HepG2 (cell line): Measurements from ENCODE around the gene DOK7. TPM values are rescaled to one million over a fixed set of nuclear protein-coding genes. Genes with fewer than 3 reads are reported as not detected.

ENCODE experiments used
- ATAC-seq: fragments of 200-7000 bp; cut with Tn5 transposase; 3 replicates; pipeline ENCODE4 v1.9.1; 2020; ENCODE audit warnings: mild to moderate bottlenecking, moderate library complexity
- BruUV-seq: library from RNA; stranded (reverse); fragments of 400-500 nt; replicated peaks from 2 replicates; lab custom pipeline; 2021; lab: Mats Ljungman, UMichigan
- CTCF ChIA-PET: fragments of 300-600 bp; formaldehyde crosslinking; extraction: SDS; loops from one replicate; lab custom pipeline; 2021; ENCODE audit warnings: low total read pairs, inconsistent platforms, low intra/inter-chr PET ratio; lab: Yijun Ruan, JAX
- POLR2A ChIA-PET: fragments of 350-600 bp; sonication (Branson Sonifier 250); formaldehyde crosslinking; loops from one replicate; lab custom pipeline; 2020; ENCODE audit warnings: antibody characterized with exemption, inconsistent platforms; lab: Yijun Ruan, JAX
- DNase-seq: peaks from one replicate; pipeline ENCODE4 v3.0.0-alpha.2; 2015; ENCODE audit warnings: low spot score
- FAIRE-seq: peaks from 3 replicates; lab custom pipeline; 2011; peaks lifted over from hg19 to GRCh38; lab: Jason Lieb, UNC
- H2AFZ ChIP-seq: one replicate; pipeline ENCODE4 v1.6.1; 2011; ENCODE audit warnings: low read length, inconsistent platforms
- H3K27ac ChIP-seq: fragments of 300-600 bp; 3 replicates; pipeline ENCODE4 v1.8.0; 2011; ENCODE audit warnings: mixed run types, mild to moderate bottlenecking, mixed read lengths, low read length, inconsistent platforms; ENCODE audit not compliant: insufficient read depth; ENCODE audit errors: extremely low read length
- H3K27me3 ChIP-seq, 2 experiments: fragments of 200-600 bp in 1 of 2; 2 replicates in 1 of 2; 3 replicates in 1 of 2; pipeline versions ENCODE4 v1.6.0 to v1.8.0; 2011; ENCODE audit warnings: low read length in 2 of 2, mild to moderate bottlenecking in 2 of 2, moderate library complexity in 2 of 2, inconsistent platforms in 1 of 2; ENCODE audit not compliant: insufficient read depth in 2 of 2, control insufficient read depth in 1 of 2
- H3K36me3 ChIP-seq, 2 experiments: fragments of 200-600 bp in 1 of 2; replicated peaks in 1 of 2; 2 replicates in 1 of 2; 3 replicates in 1 of 2; pipeline versions ENCODE4 v1.5.1 to v1.8.0; 2011; ENCODE audit warnings: low read length in 2 of 2, inconsistent platforms in 1 of 2; ENCODE audit not compliant: insufficient read depth in 2 of 2, control insufficient read depth in 1 of 2
- H3K4me1 ChIP-seq: 2 replicates; pipeline ENCODE4 v1.5.1; 2012; ENCODE audit warnings: low read length, inconsistent platforms; ENCODE audit not compliant: insufficient read depth
- H3K4me2 ChIP-seq: 2 replicates; pipeline ENCODE4 v1.6.0; 2011; ENCODE audit warnings: low read depth, low read length, inconsistent platforms
- H3K4me3 ChIP-seq, 3 experiments: fragments of 200-600 bp in 1 of 3; sonication (generic), shearing (Covaris generic) in 1 of 3; replicated peaks in 1 of 3; 2 replicates each; pipeline ENCODE4 v1.5.1; 2011 to 2016; ENCODE audit warnings: low read length in 3 of 3, inconsistent platforms in 2 of 3, low read depth in 2 of 3, mild to moderate bottlenecking in 2 of 3, control low read depth in 1 of 3, mixed read lengths in 1 of 3; ENCODE audit not compliant: insufficient read depth in 1 of 3
- H3K79me2 ChIP-seq: one replicate; pipeline ENCODE4 v1.6.1; 2011; ENCODE audit warnings: low read length, inconsistent platforms; ENCODE audit not compliant: insufficient read depth
- H3K9ac ChIP-seq: 2 replicates; pipeline ENCODE4 v1.6.0; 2011; ENCODE audit warnings: mild to moderate bottlenecking, low read depth, low read length, inconsistent platforms; ENCODE audit not compliant: insufficient read depth
- H3K9me3 ChIP-seq: 2 replicates; pipeline ENCODE4 v1.5.1; 2012; ENCODE audit warnings: mild to moderate bottlenecking, low read length
- H4K20me1 ChIP-seq: 2 replicates; pipeline ENCODE4 v1.6.0; 2011; ENCODE audit warnings: inconsistent platforms, mild to moderate bottlenecking, low read length, moderate library complexity; ENCODE audit not compliant: insufficient read depth
- IKZF4 ChIP-seq: sonication (generic); formaldehyde crosslinking; IDR thresholded peaks from 2 replicates; pipeline ENCODE4 v1.5.1; 2020; ENCODE audit warnings: borderline replicate concordance, mild to moderate bottlenecking, low read depth, missing genetic modification reagents; ENCODE audit errors: not compliant biosample characterization
- PLRG1 ChIP-seq: fragments of 450-650 bp; conservative IDR thresholded peaks from 2 replicates; pipeline ENCODE4 v1.6.1; 2016
- PRDM4 ChIP-seq: sonication (generic); formaldehyde crosslinking; IDR thresholded peaks from 2 replicates; pipeline ENCODE4 v1.9.0; 2021; ENCODE audit warnings: missing genetic modification reagents, borderline replicate concordance
- SOX5 ChIP-seq: IDR thresholded peaks from 2 replicates; pipeline ENCODE4 v1.6.1; 2016; ENCODE audit warnings: borderline replicate concordance
- TFE3 ChIP-seq: IDR thresholded peaks from 2 replicates; pipeline ENCODE4 v1.6.1; 2016
- ZNF616 ChIP-seq: sonication (generic); formaldehyde crosslinking; IDR thresholded peaks from 2 replicates; pipeline ENCODE4 v1.5.0; 2020; ENCODE audit warnings: low read depth, mild to moderate bottlenecking, missing genetic modification reagents
- ZNF788 ChIP-seq: sonication (generic); formaldehyde crosslinking; IDR thresholded peaks from 2 replicates; pipeline ENCODE4 v1.5.0; 2020; ENCODE audit warnings: mild to moderate bottlenecking, missing genetic modification reagents, borderline replicate concordance
- WGBS: methylation state at CpG from one replicate; pipeline ENCODE4 v1.1.6; 2017; ENCODE audit warnings: low lambda C conversion rate; 5-methylcytosine and 5-hydroxymethylcytosine counted together
- in situ Hi-C: cut with HindIII; loops from 2 replicates; pipeline ENCODE4 v1.10.0; 2017; ENCODE audit warnings: low pct_unique_long_range_greater_than_20kb; ENCODE audit not compliant: extremely low pct_ligation_motif_present
- intact Hi-C: fragments of 100-400 bp; cut with micrococcal nuclease; formaldehyde crosslinking; loops from one replicate; pipeline ENCODE4 v1.10.0; 2022; ENCODE audit not compliant: unreplicated experiment
- polyA plus RNA-seq, 8 experiments: library from polyadenylated mRNA; depleted of rRNA in 3 of 8; stranded (reverse) in 7 of 8; unstranded in 1 of 8; fragments of >200 nt; fragmentation: Illumina TruSeq in 4 of 8; extraction: Trizol in 4 of 8; gene quantifications; 2 replicates each; pipeline versions ENCODE4 v1.2.1 to v1.2.3, GENCODE V29; 2011 to 2016; ENCODE audit warnings: low read depth in 4 of 8, missing spikeins in 1 of 8, mixed read lengths in 1 of 8; ENCODE audit not compliant: insufficient read depth in 1 of 8
- total RNA-seq, 5 experiments: library from RNA; depleted of rRNA; stranded (reverse); fragments of >200 nt; fragmentation: Illumina TruSeq; extraction: Trizol; gene quantifications; 2 replicates each; pipeline ENCODE4 v1.2.3, GENCODE V29; 2016; ENCODE audit warnings: low read depth in 1 of 5

DOK7 gene
- total and polyA plus RNA-seq, 2 of the 13 experiments (the other 11 are each of a cell fraction or from before 2014, with no cell fraction given), result 0.03 to 0.07 TPM

- 84% methylated on average over 7 of the region's 56 CpGs for WGBS
- Histone ChIP-seq H2AFZ (no peak overlapping the region), H3K4me3 (no peak overlapping the region), H3K27ac (no peak overlapping the region), H3K27me3 (no peaks in the 10 kb centered on the region), H3K9ac (no peak overlapping the region), H3K9me3 (no peaks in the 10 kb centered on the region), H3K4me1 (peaks cover 42% of the 10 kb centered on the region), H3K4me2 (no peak overlapping the region), H4K20me1 (no peaks in the 10 kb centered on the region), H3K79me2 (no peaks in the 10 kb centered on the region), H3K36me3 (no peaks in the 10 kb centered on the region; a peak in 1 of 5 replicates)
- no peak for DNase-seq
- CTCF ChIA-PET, result interaction anchor here (2.9 kb wide), 1 partner anchor 99 kb away, joined by 54 read pairs; no protein-coding TSS in a partner anchor
- no peak for FAIRE-seq
- no peak for ATAC-seq
- TF ChIP-seq PLRG1, result no peak
- 0 out of 2 replicates have a peak, but pooled peaks have one; percentile 23 for TF ChIP-seq ZNF616 (CRISPR knock-in tag)
- POLR2A ChIA-PET, result interaction anchor here (1.9 kb wide), 1 partner anchor 98 kb away, joined by 6 read pairs; no protein-coding TSS in a partner anchor
- in situ Hi-C loops (loop anchor here (5.0 kb wide), 1 partner anchor 97 kb away; no protein-coding TSS in a partner anchor), intact Hi-C loops (loop anchor here (5.0 kb wide), 3 partner anchors 37 to 337 kb away; partner anchors contain the start of gene RGS12)
- no TSS peak for BruUV-seq
Observed at GRCh38 chr4:3444351-3445110, 18.6 kb upstream of the DOK7 start.

GRCh38 chr4:3445111-3445820 is 17.8 kb upstream of the DOK7 start:
- H3K9me3 ChIP-seq, result no peaks in the 10 kb centered on the region
- ATAC-seq (no peak), DNase-seq (no peak), FAIRE-seq (no peak)
- in situ Hi-C loops, result loop anchor here (5.0 kb wide), 1 partner anchor 98 kb away; no protein-coding TSS in a partner anchor
- no peak overlapping the region for H3K4me2 ChIP-seq
- no peak overlapping the region for H3K4me3 ChIP-seq
- intact Hi-C loops, result no loop called here
- no peaks in the 10 kb centered on the region for H4K20me1 ChIP-seq
- no TSS peak for BruUV-seq
- peaks cover 43% of the 10 kb centered on the region for H3K4me1 ChIP-seq
- H3K27me3 ChIP-seq, result no peaks in the 10 kb centered on the region
- no peaks in the 10 kb centered on the region for H3K79me2 ChIP-seq
- H3K27ac ChIP-seq, result no peak overlapping the region
- WGBS, result 99% methylated on average over 14 of the region's 34 CpGs
- POLR2A ChIA-PET, result no interaction called here
- CTCF ChIA-PET, result no interaction called here
- no peak overlapping the region for H3K9ac ChIP-seq
- H3K36me3 ChIP-seq, result no peaks in the 10 kb centered on the region; a peak in 1 of 5 replicates
- H2AFZ ChIP-seq, result no peak overlapping the region
- TF ChIP-seq IKZF4 (CRISPR knock-in tag), result no peak
- no peak for TF ChIP-seq TFE3 (CRISPR knock-in tag)
- TF ChIP-seq ZNF788 (CRISPR knock-in tag), result no peak
- no peak for TF ChIP-seq PRDM4 (CRISPR knock-in tag)
- TF ChIP-seq SOX5 (CRISPR knock-in tag), result no peak
